ENCODE results near the gene VWA5A. TPM values are rescaled to one million over a fixed set of nuclear protein-coding genes. Genes with fewer than 3 reads are reported as not detected.

VWA5A gene
- total RNA-seq, 1 donor: 6.6 TPM

DNA sequence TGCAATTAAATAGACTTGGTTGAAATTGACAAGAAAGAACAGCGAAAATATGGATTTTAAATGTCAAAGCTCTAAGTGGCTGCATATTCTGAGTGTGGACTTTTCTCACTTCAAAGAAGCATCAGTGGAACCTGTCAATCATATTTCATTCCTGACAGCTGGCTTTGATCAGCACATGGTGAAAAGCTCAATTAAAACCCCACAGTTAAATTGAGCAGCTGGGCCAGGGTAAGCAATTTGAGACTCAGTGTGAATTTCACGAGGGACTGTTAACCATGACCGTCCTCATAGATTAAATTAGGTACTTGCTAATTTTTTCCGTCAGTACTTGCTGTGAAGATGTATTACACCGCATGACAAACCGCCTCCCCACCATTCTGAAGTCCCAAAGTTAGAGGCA lies 56.9 kb downstream of the VWA5A start:
- Histone ChIP-seq H3K4me1 (ENCODE audit: insufficient read depth, low read length) (no peaks in the 10 kb centered on the region), H3K4me3 (ENCODE audit: low read length) (no peak overlapping the region), H3K9me3 (ENCODE audit: low read depth, low read length) (no peaks in the 10 kb centered on the region), H3K27me3 (ENCODE audit: insufficient read depth, low read length) (no peaks in the 10 kb centered on the region)

DNA sequence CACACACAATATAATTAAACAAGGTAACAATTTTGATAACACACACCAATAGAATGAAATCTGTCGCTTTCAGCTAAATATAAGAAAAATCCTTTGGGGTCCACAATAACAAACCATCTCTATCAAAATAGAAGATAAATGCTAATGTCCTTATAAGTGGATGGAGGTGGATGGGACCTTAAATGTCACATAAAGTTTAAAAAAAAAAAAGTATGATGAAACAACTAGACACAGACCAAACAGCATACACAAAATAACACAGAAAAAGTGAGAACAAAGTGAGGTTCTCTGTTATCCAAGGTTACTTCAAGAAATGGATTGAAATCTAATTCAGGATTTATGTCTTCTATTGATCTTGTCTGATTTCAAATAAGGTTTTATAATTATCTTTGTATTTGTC lies 57.3 kb downstream of the VWA5A start:
- Histone ChIP-seq H3K4me1 (ENCODE audit: insufficient read depth, low read length) (no peaks in the 10 kb centered on the region), H3K9me3 (ENCODE audit: low read depth, low read length) (no peaks in the 10 kb centered on the region), H3K27me3 (ENCODE audit: insufficient read depth, low read length) (no peaks in the 10 kb centered on the region), H3K4me3 (ENCODE audit: low read length) (no peak overlapping the region)

DNA sequence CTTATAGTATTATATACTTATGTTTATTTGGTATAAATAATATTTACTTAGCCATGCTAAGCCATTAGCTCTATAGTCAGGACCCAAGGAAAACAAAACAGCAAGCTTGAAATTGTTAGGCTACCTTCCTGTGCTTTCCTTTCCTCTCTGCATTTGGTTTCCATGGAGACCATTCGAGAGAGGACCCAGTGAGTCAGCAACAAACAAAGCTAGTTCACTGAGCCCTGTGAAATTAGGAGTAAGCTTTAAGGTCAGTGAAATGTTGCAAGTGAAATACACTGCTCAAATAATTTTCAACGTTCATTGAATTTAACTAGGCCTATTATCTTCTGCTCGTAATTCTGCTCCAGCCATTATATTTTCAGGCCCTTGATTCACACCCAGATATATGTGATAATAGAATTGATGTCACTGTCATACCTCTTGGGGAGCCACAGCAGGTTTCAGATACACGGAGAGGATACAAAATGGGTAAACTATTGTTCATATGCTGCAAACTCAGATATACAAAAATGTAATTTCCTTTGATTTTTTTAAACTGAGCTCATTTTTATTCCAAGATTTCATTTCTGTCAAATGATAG lies 58.8 kb downstream of the VWA5A start:
- H3K9me3 ChIP-seq (ENCODE audit: low read depth, low read length): no peaks in the 10 kb centered on the region
- no peak overlapping the region for H3K4me3 ChIP-seq (ENCODE audit: low read length)
- no peaks in the 10 kb centered on the region for H3K27me3 ChIP-seq (ENCODE audit: insufficient read depth, low read length)
- H3K4me1 ChIP-seq (ENCODE audit: insufficient read depth, low read length): no peaks in the 10 kb centered on the region

DNA sequence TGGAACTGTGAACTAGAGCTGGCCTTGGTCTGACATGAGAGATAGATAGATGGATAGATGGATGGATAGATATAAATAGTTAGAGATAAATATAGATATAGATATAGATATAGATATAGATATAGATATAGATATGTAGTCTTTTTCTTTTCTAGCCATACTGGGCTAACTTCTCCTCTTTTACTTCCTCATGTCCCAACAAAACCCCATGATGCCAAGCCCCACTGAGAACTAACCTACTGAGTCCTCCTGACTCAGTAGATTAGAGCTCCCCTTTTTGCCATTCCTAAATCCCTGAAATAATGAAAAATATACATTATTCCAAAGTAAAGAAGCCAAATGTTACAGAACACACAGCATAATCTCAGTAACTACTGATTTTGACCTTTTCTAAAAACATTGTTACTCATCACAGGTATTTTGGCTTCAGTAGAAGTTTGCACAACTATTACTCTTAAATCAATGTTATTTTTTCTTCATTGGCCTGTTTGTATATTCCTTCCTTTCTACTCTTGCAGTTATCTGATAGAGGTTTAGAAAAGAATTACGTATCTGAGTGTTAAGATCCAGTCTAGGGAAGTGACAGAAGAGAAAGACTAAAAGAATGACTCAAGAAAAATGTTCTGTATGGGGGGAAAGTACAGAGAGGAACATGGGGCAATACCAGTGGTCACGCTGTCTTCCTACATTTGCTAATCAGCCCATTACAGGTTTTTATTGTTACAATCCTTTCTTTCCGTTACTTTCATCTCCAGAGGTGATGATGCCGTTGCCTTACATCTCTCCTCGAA lies 61.9 kb downstream of the VWA5A start:
- Histone ChIP-seq H3K4me1 (ENCODE audit: insufficient read depth, low read length) (no peaks in the 10 kb centered on the region), H3K9me3 (ENCODE audit: low read depth, low read length) (no peaks in the 10 kb centered on the region), H3K27me3 (ENCODE audit: insufficient read depth, low read length) (no peaks in the 10 kb centered on the region), H3K4me3 (ENCODE audit: low read length) (no peak overlapping the region)

DNA sequence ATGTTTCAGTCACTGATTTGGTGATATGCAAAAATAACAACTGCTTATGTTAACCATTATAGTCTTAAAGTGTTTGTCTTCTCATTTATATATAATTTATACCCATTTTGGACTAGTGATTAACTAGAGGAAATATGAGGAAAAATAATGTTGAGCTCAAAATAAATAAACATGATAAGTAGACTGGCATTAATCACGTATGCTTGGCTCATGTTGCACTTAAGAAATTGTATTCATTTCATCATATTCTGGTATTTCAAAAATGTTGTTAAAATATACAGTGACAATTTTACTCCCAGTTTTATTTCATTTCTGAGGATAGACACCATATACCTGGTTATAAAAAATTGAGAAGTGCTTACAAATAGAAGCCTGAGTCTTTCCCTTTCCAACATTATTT lies 64.1 kb downstream of the VWA5A start:
- Histone ChIP-seq H3K4me3 (ENCODE audit: low read length) (no peak overlapping the region), H3K4me1 (ENCODE audit: insufficient read depth, low read length) (no peaks in the 10 kb centered on the region), H3K9me3 (ENCODE audit: low read depth, low read length) (no peaks in the 10 kb centered on the region), H3K27me3 (ENCODE audit: insufficient read depth, low read length) (no peaks in the 10 kb centered on the region)

DNA sequence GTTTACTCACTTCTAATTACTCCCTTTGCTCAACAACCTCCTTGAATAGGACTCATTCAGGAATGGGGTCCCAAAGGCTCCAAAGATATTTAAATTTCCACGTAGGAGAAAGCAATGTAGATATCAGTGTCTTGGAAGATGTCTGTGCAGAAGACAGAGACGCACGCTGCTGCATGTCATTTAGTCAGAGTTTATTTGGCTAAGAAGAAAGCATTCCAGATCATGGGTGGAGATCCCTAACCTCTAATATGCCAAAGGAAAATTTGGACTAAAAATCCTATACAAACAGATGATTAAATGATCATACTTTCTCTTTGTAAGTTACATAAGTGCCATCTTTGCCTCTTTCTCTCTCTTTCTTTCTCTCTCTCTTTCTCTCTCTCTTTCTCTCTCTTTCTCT lies 67.8 kb downstream of the VWA5A start, which contains the start of gene OR10D3:
Gene OR10D3, plus strand, starts transcription at position 278 of the 400 bp plus-strand sequence. CDS start 1,925 bp downstream, outside the sequence.
- H3K4me1 ChIP-seq (ENCODE audit: insufficient read depth, low read length): no peaks in the 10 kb centered on the region
- H3K27me3 ChIP-seq (ENCODE audit: insufficient read depth, low read length): no peaks in the 10 kb centered on the region
- H3K9me3 ChIP-seq (ENCODE audit: low read depth, low read length): no peaks in the 10 kb centered on the region
- H3K4me3 ChIP-seq (ENCODE audit: low read length): no peak within 1 kb of the TSS

DNA sequence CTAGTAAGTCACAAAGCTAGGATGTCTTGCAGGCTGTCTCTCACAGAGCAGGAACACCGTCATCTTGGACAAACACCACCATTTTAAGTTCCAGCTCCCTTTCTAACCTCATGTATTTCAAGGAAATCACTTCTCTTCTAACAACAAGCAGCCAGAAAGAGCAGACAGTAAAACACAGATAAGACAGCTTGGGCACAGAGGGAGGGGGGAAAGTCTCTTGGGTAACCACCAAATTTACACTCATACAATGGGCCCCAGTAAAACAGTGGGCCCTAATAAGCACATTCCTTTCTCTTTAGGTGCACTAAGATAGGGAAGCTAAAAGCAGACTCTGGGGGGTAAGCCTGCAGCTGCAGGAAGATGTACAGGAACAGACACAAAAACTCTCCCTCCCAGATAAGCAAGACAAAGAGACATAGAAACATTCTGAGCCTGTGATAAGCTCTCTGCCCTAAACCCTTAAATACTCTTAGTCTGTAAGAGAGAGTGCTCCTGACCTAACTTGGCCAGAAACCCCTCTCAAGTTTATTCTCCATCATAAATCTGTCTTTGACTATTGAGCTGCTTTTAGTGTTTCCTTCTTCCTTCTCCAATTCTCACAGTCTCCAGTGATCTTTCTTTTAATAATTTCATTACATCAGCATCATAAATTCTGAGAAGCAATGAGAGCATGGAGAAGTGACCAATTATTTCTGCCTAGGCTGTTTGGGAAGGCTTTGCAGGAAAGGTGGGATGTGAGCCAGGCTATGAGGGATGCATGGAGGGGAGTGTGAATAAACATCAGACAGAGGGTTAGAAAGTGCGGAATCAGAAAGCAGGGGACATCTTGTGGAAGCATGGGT lies 75.3 kb downstream of the VWA5A start:
- H3K4me1 ChIP-seq (ENCODE audit: insufficient read depth, low read length): peaks cover 8% of the 10 kb centered on the region
- H3K9me3 ChIP-seq (ENCODE audit: low read depth, low read length): no peaks in the 10 kb centered on the region
- no peak overlapping the region for H3K4me3 ChIP-seq (ENCODE audit: low read length)
- no peaks in the 10 kb centered on the region for H3K27me3 ChIP-seq (ENCODE audit: insufficient read depth, low read length)

DNA sequence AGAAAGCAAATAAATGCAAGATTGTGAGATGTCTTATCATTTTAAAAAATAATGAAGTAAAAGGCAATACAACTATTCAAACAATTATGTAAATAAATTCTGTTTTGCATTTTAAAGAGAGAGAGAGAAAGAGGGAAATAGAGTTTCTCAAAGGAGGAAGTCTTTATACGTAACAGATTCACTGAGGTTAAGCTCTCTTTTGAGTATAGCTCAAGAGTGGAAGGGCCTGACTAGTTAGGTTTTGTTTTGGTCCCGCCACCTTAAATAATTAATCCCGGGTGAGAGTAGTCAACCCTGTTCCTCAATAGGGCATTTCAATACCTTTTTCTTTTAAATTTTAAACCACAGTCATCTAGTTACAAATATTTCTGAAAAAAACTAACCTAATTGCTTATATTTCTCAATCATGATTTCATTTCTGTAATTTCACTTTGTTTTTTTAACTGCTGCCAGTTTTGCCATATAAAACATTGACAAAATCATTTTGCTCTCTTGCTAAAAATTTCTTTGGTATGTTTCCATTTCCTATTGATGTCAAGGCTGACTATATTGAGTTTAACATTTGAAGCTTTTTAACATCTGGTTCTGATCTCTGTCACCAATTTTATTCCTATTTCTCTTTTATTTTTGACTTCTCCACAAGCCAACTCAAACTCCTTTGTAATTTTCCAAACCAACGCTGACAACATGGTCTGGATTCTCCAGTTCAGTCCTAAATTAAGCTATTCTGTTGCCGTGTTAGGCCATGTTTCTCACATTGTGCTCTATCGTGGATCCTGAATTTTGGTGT lies 78.2 kb downstream of the VWA5A start:
- no peaks in the 10 kb centered on the region for H3K9me3 ChIP-seq (ENCODE audit: low read depth, low read length)
- peaks cover 8% of the 10 kb centered on the region for H3K4me1 ChIP-seq (ENCODE audit: insufficient read depth, low read length)
- no peak overlapping the region for H3K4me3 ChIP-seq (ENCODE audit: low read length)
- H3K27me3 ChIP-seq (ENCODE audit: insufficient read depth, low read length): no peaks in the 10 kb centered on the region

DNA sequence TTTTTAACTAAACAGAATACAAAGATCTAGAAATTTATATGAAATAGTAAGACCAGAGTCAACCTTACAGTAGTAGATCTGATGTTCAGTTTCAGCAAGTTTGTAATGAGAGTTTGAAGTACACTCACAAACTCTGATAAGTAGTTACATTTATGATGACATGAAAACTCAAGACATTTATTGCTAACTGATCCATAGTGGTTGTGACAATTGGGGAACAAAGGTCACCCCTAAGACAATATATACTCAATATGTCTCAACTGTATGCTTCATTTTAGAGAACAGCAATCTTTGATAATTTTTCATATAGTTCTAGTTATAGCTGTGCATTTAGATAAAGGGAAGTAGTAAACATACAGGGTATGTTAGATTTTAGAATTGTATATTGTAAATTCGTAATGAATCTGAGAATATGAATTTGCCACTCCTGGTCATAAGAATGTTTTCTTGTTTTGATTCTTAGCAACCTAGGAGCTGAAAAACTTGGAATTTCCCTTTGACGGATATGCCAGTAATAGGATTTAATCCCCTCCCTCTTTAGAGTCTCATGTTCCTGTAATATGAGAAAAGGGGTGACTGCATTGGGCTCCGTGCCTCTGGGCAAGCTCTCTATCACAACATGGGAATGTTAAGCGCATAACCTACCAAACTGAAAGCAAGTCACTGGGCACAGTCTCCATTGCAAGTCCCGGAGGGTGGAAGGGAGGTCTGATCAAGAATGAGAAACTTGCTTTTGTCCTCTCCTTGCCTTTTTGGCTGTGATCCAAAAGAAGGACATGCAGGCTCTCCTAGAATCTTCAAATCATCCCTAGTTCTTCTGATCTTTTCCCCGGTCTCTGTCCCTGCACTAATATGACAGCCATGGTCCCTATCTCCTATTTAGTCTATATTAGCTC lies 79.3 kb downstream of the VWA5A start:
- H3K27me3 ChIP-seq (ENCODE audit: insufficient read depth, low read length): no peaks in the 10 kb centered on the region
- peaks cover 8% of the 10 kb centered on the region for H3K4me1 ChIP-seq (ENCODE audit: insufficient read depth, low read length)
- H3K4me3 ChIP-seq (ENCODE audit: low read length): no peak overlapping the region
- no peaks in the 10 kb centered on the region for H3K9me3 ChIP-seq (ENCODE audit: low read depth, low read length)

DNA sequence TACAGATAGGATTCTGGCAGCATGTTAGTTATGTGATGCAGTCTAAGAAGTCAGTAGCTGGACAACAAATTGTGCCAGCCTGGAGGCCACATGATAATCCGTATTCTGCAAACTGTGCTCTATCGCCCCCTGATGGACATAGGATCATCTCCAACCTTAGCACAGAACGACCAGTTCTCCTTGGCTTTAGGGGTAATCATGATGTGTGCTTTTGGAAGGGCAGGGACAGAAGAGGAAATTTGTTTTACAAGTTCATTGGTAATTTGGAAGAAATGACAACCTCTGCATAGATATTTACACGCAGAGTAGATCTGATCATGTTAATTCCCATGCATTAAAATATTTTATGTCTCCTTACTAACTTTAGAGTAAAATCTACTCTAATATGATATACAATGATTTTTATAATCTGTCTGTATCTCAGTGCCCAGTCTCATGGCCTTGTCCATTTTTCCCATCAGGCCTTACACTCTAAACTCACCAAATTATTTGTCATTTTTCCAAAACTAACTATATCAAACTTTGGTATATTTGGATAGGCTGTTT lies 80.0 kb downstream of the VWA5A start:
- H3K4me3 ChIP-seq (ENCODE audit: low read length): no peak overlapping the region
- peaks cover 8% of the 10 kb centered on the region for H3K4me1 ChIP-seq (ENCODE audit: insufficient read depth, low read length)
- no peaks in the 10 kb centered on the region for H3K9me3 ChIP-seq (ENCODE audit: low read depth, low read length)
- no peaks in the 10 kb centered on the region for H3K27me3 ChIP-seq (ENCODE audit: insufficient read depth, low read length)

Other genes starting within 250 kb of the VWA5A start
- gene TMEM225, start 229.8 kb upstream of the VWA5A start, total RNA-seq: not detected
- not detected for gene OR8D4, start 213.3 kb upstream of the VWA5A start, total RNA-seq
- not detected for gene OR4D5, start 175.8 kb upstream of the VWA5A start, total RNA-seq
- gene OR6T1, start 171.6 kb upstream of the VWA5A start, total RNA-seq: not detected
- not detected for gene OR10S1, start 137.7 kb upstream of the VWA5A start, total RNA-seq
- gene OR10G6, start 120.3 kb upstream of the VWA5A start, total RNA-seq: not detected
- gene OR10G4, start 102.5 kb upstream of the VWA5A start, total RNA-seq: not detected
- not detected for gene OR10G9, start 92.4 kb upstream of the VWA5A start, total RNA-seq
- gene OR10G8, start 88.7 kb upstream of the VWA5A start, total RNA-seq: not detected
- gene OR10G7, start 74.1 kb upstream of the VWA5A start, total RNA-seq: not detected
- not detected for gene OR10D3, start 67.9 kb downstream of the VWA5A start, total RNA-seq
- under 0.01 TPM for gene OR8G1, start 125.6 kb downstream of the VWA5A start, total RNA-seq
- gene OR8G5, start 140.9 kb downstream of the VWA5A start, total RNA-seq: not detected
- under 0.01 TPM for gene OR8D1, start 198.5 kb downstream of the VWA5A start, total RNA-seq
- not detected for gene OR8D2, start 204.7 kb downstream of the VWA5A start, total RNA-seq

Measured in mononuclear cell (primary cell).